ENCODE data around the gene RCC2. TPM values are rescaled to one million over a fixed set of nuclear protein-coding genes. Genes with fewer than 3 reads are reported as not detected.

The RCC2 gene
- total and polyA plus RNA-seq, 2 donors from 2014 or later = 16.1 to 46.8 TPM

DNA sequence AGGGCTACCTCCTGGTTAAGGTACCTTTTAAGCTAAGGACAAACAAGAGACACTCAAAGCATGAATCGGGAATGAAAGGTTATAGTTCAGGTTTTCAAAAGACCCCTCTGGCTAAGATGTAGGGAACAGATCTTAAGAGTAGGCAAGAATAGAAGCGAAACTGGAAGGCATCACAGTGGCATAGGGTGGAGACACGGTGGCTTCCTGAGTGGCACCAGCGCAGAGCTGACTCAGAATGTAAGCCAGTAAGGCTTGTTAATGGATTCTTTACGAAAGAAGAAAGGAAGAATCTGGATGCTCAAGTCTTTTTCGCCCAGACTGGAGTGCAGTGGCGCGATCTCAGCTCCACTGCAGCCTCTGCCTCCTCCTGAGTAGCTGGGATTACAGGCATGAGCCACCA lies 46.2 kb downstream of the RCC2 start:
- intact Hi-C loops (cut with DNase I) = no loop called here
- no peak overlapping the region for H3K9ac ChIP-seq (ENCODE audit: low read length in 3 of 3)
- H3K27ac ChIP-seq (ENCODE audit: low read depth in 2 of 2, low read length in 2 of 2) = no peak overlapping the region
- no peaks in the 10 kb centered on the region for H3K27me3 ChIP-seq (ENCODE audit: control insufficient read depth, insufficient read depth, low read length)
- H3K4me3 ChIP-seq (ENCODE audit: low read length in 3 of 3) = no peak overlapping the region
- FAIRE-seq (no peak), DNase-seq (no peak)
- H3K36me3 ChIP-seq (ENCODE audit: control insufficient read depth in 2 of 3, insufficient read depth in 3 of 3, low read length in 3 of 3) = no peaks in the 10 kb centered on the region
- TF ChIP-seq, protein P1, sequence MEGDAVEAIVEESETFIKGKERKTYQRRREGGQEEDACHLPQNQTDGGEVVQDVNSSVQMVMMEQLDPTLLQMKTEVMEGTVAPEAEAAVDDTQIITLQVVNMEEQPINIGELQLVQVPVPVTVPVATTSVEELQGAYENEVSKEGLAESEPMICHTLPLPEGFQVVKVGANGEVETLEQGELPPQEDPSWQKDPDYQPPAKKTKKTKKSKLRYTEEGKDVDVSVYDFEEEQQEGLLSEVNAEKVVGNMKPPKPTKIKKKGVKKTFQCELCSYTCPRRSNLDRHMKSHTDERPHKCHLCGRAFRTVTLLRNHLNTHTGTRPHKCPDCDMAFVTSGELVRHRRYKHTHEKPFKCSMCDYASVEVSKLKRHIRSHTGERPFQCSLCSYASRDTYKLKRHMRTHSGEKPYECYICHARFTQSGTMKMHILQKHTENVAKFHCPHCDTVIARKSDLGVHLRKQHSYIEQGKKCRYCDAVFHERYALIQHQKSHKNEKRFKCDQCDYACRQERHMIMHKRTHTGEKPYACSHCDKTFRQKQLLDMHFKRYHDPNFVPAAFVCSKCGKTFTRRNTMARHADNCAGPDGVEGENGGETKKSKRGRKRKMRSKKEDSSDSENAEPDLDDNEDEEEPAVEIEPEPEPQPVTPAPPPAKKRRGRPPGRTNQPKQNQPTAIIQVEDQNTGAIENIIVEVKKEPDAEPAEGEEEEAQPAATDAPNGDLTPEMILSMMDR (IDR thresholded peaks at IDR 0.05; ENCODE audit: borderline replicate concordance, extremely low read depth, insufficient read depth) = no peak
- no peaks in the 10 kb centered on the region for H3K9me3 ChIP-seq (ENCODE audit: control insufficient read depth in 2 of 3, insufficient read depth in 1 of 3, low read length in 3 of 3)
- no peaks in the 10 kb centered on the region for H3K4me1 ChIP-seq (ENCODE audit: control insufficient read depth in 2 of 3, insufficient read depth in 2 of 3, low read depth in 1 of 3, low read length in 3 of 3)

DNA sequence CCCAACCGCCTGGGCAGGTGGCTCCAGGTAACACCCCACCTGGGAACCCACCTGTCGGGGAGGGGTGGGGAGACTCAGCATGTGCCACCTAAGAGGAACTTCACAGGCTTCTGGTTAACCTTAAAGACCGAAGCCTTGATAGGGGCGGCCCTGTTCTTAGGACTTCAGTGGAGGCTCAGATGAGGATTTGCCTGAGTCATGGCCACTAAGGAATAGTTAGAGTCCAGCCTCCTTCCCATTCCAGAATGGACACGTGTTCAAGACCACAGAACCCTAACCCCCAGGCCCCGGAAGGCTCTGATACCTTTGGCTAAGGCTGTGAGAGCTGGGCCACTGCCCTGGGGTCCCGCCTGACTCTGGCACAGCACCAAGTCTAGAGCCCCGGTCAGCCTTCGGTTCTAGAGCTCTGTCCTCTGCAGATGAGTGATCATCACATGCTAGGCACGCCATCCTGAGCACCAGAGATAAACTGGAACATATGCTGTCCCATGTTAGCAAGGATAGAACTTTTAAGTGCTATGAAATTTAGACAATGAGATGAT lies 47.2 kb downstream of the RCC2 start:
- TF ChIP-seq, protein P1 (IDR thresholded peaks at IDR 0.05; ENCODE audit: borderline replicate concordance, extremely low read depth, insufficient read depth) = no peak
- Histone ChIP-seq H3K9me3 (ENCODE audit: control insufficient read depth in 2 of 3, insufficient read depth in 1 of 3, low read length in 3 of 3) (no peaks in the 10 kb centered on the region), H3K27me3 (ENCODE audit: control insufficient read depth, insufficient read depth, low read length) (no peaks in the 10 kb centered on the region), H3K27ac (ENCODE audit: low read depth in 2 of 2, low read length in 2 of 2) (no peak overlapping the region), H3K4me3 (ENCODE audit: low read length in 3 of 3) (no peak overlapping the region), H3K9ac (ENCODE audit: low read length in 3 of 3) (no peak overlapping the region), H3K4me1 (ENCODE audit: control insufficient read depth in 2 of 3, insufficient read depth in 2 of 3, low read depth in 1 of 3, low read length in 3 of 3) (no peaks in the 10 kb centered on the region), H3K36me3 (ENCODE audit: control insufficient read depth in 2 of 3, insufficient read depth in 3 of 3, low read length in 3 of 3) (no peaks in the 10 kb centered on the region)
- intact Hi-C loops (cut with DNase I) = no loop called here
- no peak for FAIRE-seq
- DNase-seq = no peak

DNA sequence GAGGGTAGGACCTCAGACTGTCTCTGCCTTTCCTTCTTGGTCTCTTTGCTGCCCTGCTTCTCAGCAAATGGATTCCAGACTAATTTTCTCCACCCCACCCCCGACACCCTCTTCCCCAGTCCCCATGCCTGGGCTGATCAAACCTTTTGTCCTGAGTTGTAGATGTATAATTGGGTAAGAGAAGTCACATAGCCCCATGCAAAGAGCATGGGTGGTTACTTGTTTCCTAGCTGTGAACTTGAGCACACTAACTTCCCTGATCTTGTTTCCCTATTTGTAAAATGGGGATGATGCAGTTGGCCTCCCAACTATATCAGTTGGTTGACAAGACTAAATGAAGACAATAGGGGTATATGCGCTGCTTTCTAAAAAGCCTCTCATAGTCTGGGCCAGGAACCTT lies 58.3 kb downstream of the RCC2 start:
- Histone ChIP-seq H3K4me1 (ENCODE audit: control insufficient read depth in 2 of 3, insufficient read depth in 2 of 3, low read depth in 1 of 3, low read length in 3 of 3) (no peaks in the 10 kb centered on the region), H3K9me3 (ENCODE audit: control insufficient read depth in 2 of 3, insufficient read depth in 1 of 3, low read length in 3 of 3) (no peaks in the 10 kb centered on the region), H3K36me3 (ENCODE audit: control insufficient read depth in 2 of 3, insufficient read depth in 3 of 3, low read length in 3 of 3) (no peaks in the 10 kb centered on the region), H3K27me3 (ENCODE audit: control insufficient read depth, insufficient read depth, low read length) (no peaks in the 10 kb centered on the region), H3K4me3 (ENCODE audit: low read length in 3 of 3) (no peak overlapping the region), H3K27ac (ENCODE audit: low read depth in 2 of 2, low read length in 2 of 2) (no peak overlapping the region), H3K9ac (ENCODE audit: low read length in 3 of 3) (no peak overlapping the region)
- no peak for DNase-seq
- intact Hi-C loops (cut with DNase I) = no loop called here
- no peak for FAIRE-seq
- TF ChIP-seq, protein P1 (IDR thresholded peaks at IDR 0.05; ENCODE audit: borderline replicate concordance, extremely low read depth, insufficient read depth) = no peak

Measured in kidney (tissue), 14 donors.